Prostate gland (tissue), 2 donors: Measurements from ENCODE around the gene TAX1BP3.

Experiments
- CTCF ChIP-seq, 4 experiments: fragments of 200-600 bp in 2 of 4; fragments of 450-650 bp in 2 of 4; sonication (generic) in 2 of 4; IDR thresholded peaks; 1 replicate in 3 of 4; 2 replicates in 1 of 4; pipeline ENCODE4 v1.5.1; 2016 to 2019; ENCODE audit warnings: antibody characterized with exemption in 4 of 4, mild to moderate bottlenecking in 2 of 4, moderate library complexity in 2 of 4
- POLR2A ChIP-seq: fragments of 450-650 bp; IDR thresholded peaks from one replicate; pipeline ENCODE4 v1.6.1; 2016; ENCODE audit warnings: antibody characterized with exemption, mild to moderate bottlenecking

GRCh38 chr17:3672571-3672970, 4.2 kb upstream of the TAX1BP3 start:
- TF ChIP-seq CTCF (IDR thresholded peaks at IDR 0.05) (no peak), POLR2A (no peak)
